ENCODE measurements around the gene CLEC12A. TPM values are rescaled to one million over a fixed set of nuclear protein-coding genes. Genes with fewer than 3 reads are reported as not detected.
"Not testable (repeated sequence)": the region's sequence is repeated elsewhere in the genome, so short reads cannot be mapped to it uniquely, and the experiment has no call there.

CLEC12A gene
- total RNA-seq, 6 experiments from 2014 or later: not detected

GRCh38 chr12:9951026-9951675, 20.1 kb upstream of the CLEC12A start:
- DNase-seq: no peak
- Mint-ChIP-seq H3K4me1 (ENCODE audit: low read depth) (no peaks in the 10 kb centered on the region), H3K9me3 (no peaks in the 10 kb centered on the region), H3K4me3 (no peak overlapping the region), H3K36me3 (ENCODE audit: low read depth) (no peaks in the 10 kb centered on the region), H3K27ac (no peak overlapping the region), H3K27me3 (ENCODE audit: insufficient read depth) (peaks cover 10% of the 10 kb centered on the region)
- TF ChIP-seq CTCF (IDR thresholded peaks at IDR 0.05): no peak

- DNase-seq; H3K27ac Mint-ChIP-seq; H3K36me3 Mint-ChIP-seq (ENCODE audit: low read depth); H3K4me3 Mint-ChIP-seq; H3K9me3 Mint-ChIP-seq; H3K4me1 Mint-ChIP-seq (ENCODE audit: low read depth): not testable (repeated sequence)
- peaks cover 10% of the 10 kb centered on the region for H3K27me3 Mint-ChIP-seq (ENCODE audit: insufficient read depth)
Measured at GRCh38 chr12:9952954-9953729, 18.1 kb upstream of the CLEC12A start.

GRCh38 chr12:9957834-9958233, 13.4 kb upstream of the CLEC12A start:
- DNase-seq: no peak
- TF ChIP-seq CTCF (IDR thresholded peaks at IDR 0.05): no peak
- H3K4me1 Mint-ChIP-seq (ENCODE audit: low read depth): no peaks in the 10 kb centered on the region
- no peak overlapping the region for H3K27ac Mint-ChIP-seq
- no peaks in the 10 kb centered on the region for H3K9me3 Mint-ChIP-seq
- peaks cover 7% of the 10 kb centered on the region for H3K27me3 Mint-ChIP-seq (ENCODE audit: insufficient read depth)
- H3K36me3 Mint-ChIP-seq (ENCODE audit: low read depth): no peaks in the 10 kb centered on the region
- no peak overlapping the region for H3K4me3 Mint-ChIP-seq

GRCh38 chr12:9960590-9960989, 10.6 kb upstream of the CLEC12A start:
- TF ChIP-seq CTCF (IDR thresholded peaks at IDR 0.05): no peak
- H3K27ac Mint-ChIP-seq: no peak overlapping the region
- no peaks in the 10 kb centered on the region for H3K9me3 Mint-ChIP-seq
- H3K4me1 Mint-ChIP-seq (ENCODE audit: low read depth): no peaks in the 10 kb centered on the region
- no peaks in the 10 kb centered on the region for H3K36me3 Mint-ChIP-seq (ENCODE audit: low read depth)
- H3K27me3 Mint-ChIP-seq (ENCODE audit: insufficient read depth): peaks cover 3% of the 10 kb centered on the region
- no peak overlapping the region for H3K4me3 Mint-ChIP-seq
- DNase-seq: no peak

GRCh38 chr12:9961106-9961505, 10.1 kb upstream of the CLEC12A start:
- no peak for DNase-seq
- no peaks in the 10 kb centered on the region for H3K4me1 Mint-ChIP-seq (ENCODE audit: low read depth)
- peaks cover 4% of the 10 kb centered on the region for H3K27me3 Mint-ChIP-seq (ENCODE audit: insufficient read depth)
- no peaks in the 10 kb centered on the region for H3K36me3 Mint-ChIP-seq (ENCODE audit: low read depth)
- H3K4me3 Mint-ChIP-seq: no peak overlapping the region
- no peaks in the 10 kb centered on the region for H3K9me3 Mint-ChIP-seq
- no peak for TF ChIP-seq CTCF (IDR thresholded peaks at IDR 0.05)
- no peak overlapping the region for H3K27ac Mint-ChIP-seq

GRCh38 chr12:9961901-9962300, 9.3 kb upstream of the CLEC12A start:
- no peak for TF ChIP-seq CTCF (IDR thresholded peaks at IDR 0.05)

More at GRCh38 chr12:9961901-9962300, 9.3 kb upstream of the CLEC12A start:
- Mint-ChIP-seq H3K27ac (no peak overlapping the region), H3K9me3 (no peaks in the 10 kb centered on the region), H3K27me3 (ENCODE audit: insufficient read depth) (peaks cover 7% of the 10 kb centered on the region), H3K4me3 (no peak overlapping the region), H3K4me1 (ENCODE audit: low read depth) (no peaks in the 10 kb centered on the region), H3K36me3 (ENCODE audit: low read depth) (no peaks in the 10 kb centered on the region)
- DNase-seq: no peak

All from HFFc6 (cell line).